Chondrocyte (in vitro differentiated cells): ENCODE data around the gene ERBB4. TPM values are rescaled to one million over a fixed set of nuclear protein-coding genes. Genes with fewer than 3 reads are reported as not detected.

Experiments
- DNase-seq: peaks from one replicate; pipeline ENCODE4 v3.0.0; 2021; ENCODE audit warnings: mixed read lengths, low spot score
- H3K27ac Mint-ChIP-seq: one replicate; pipeline ENCODE4 v1.8.0; 2021; ENCODE audit warnings: mild to moderate bottlenecking, moderate library complexity, mixed read lengths; ENCODE audit not compliant: unreplicated experiment
- H3K27me3 Mint-ChIP-seq: 2 replicates; pipeline ENCODE4 v1.8.0; 2021; ENCODE audit warnings: low read depth, mixed read lengths
- H3K36me3 Mint-ChIP-seq: 2 replicates; pipeline ENCODE4 v1.8.0; 2021; ENCODE audit warnings: low read depth, mixed read lengths
- H3K4me1 Mint-ChIP-seq: 2 replicates; pipeline ENCODE4 v1.8.0; 2021; ENCODE audit warnings: low read depth, mild to moderate bottlenecking, mixed read lengths
- H3K4me3 Mint-ChIP-seq: one replicate; pipeline ENCODE4 v1.8.0; 2021; ENCODE audit warnings: mild to moderate bottlenecking, moderate library complexity, mixed read lengths; ENCODE audit not compliant: unreplicated experiment
- H3K9me3 Mint-ChIP-seq: 2 replicates; pipeline ENCODE4 v1.8.0; 2021; ENCODE audit warnings: low read depth, mixed read lengths
- total RNA-seq: library from RNA; stranded (reverse); gene quantifications from 3 replicates; pipeline ENCODE4 v1.2.1, GENCODE V29; 2021
- TF ChIP-seq, protein P1 (sequence below): fragments of 200-600 bp; sonication (generic); IDR thresholded peaks from 2 replicates; pipeline ENCODE4 v1.5.0; 2021; ENCODE audit warnings: antibody characterized with exemption, mild to moderate bottlenecking, moderate library complexity

ERBB4 gene
- total RNA-seq, 1 donor from 2014 or later = 1.3 TPM

DNA sequence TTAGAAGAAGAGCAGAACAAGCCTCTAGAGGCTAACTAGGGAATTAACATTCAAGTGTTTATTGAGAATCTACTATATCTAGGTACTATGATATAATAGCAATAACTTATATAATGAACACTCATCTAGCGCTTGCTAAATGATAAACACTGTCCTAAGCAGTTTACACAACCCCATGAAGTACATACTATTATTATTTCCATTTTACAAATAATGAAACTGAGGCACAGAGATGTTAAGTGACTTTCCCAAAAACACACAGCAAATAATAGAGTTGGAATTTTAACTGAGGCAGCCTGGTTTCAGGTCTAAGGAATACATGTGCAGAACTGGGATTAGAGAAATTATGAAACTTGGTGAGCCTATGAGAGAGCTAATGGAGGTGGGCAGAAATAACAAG is 1088.8 kb downstream of the ERBB4 start:
- Mint-ChIP-seq H3K36me3 (no peaks in the 10 kb centered on the region), H3K4me3 (no peak overlapping the region), H3K4me1 (no peaks in the 10 kb centered on the region), H3K27me3 (peaks cover 2% of the 10 kb centered on the region), H3K9me3 (no peaks in the 10 kb centered on the region), H3K27ac (no peak overlapping the region)
- no peak for DNase-seq
- TF ChIP-seq, protein P1, sequence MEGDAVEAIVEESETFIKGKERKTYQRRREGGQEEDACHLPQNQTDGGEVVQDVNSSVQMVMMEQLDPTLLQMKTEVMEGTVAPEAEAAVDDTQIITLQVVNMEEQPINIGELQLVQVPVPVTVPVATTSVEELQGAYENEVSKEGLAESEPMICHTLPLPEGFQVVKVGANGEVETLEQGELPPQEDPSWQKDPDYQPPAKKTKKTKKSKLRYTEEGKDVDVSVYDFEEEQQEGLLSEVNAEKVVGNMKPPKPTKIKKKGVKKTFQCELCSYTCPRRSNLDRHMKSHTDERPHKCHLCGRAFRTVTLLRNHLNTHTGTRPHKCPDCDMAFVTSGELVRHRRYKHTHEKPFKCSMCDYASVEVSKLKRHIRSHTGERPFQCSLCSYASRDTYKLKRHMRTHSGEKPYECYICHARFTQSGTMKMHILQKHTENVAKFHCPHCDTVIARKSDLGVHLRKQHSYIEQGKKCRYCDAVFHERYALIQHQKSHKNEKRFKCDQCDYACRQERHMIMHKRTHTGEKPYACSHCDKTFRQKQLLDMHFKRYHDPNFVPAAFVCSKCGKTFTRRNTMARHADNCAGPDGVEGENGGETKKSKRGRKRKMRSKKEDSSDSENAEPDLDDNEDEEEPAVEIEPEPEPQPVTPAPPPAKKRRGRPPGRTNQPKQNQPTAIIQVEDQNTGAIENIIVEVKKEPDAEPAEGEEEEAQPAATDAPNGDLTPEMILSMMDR = no peak

DNA sequence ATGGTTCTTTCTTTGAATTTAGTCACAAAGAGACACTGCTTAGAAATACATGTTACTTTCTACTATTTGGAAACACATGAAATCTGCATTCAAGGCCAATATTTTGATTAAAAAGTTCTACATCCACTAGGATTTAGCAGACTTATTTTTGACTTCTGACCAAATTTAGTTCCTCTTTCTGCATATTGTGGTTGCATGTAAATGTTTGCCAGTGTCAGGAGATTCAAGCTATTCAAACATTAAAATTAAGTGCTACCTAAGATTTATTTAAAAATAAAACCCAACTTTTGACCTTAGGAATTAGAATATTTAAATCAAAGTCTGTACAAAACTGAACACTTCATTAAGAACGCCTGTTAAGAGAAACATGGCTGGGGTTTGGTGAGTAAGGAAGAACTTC is 1091.1 kb downstream of the ERBB4 start:
- Mint-ChIP-seq H3K9me3 (no peaks in the 10 kb centered on the region), H3K4me1 (no peaks in the 10 kb centered on the region), H3K4me3 (no peak overlapping the region), H3K36me3 (no peaks in the 10 kb centered on the region), H3K27me3 (peaks cover 2% of the 10 kb centered on the region), H3K27ac (no peak overlapping the region)
- TF ChIP-seq, protein P1 = no peak
- DNase-seq = no peak

DNA sequence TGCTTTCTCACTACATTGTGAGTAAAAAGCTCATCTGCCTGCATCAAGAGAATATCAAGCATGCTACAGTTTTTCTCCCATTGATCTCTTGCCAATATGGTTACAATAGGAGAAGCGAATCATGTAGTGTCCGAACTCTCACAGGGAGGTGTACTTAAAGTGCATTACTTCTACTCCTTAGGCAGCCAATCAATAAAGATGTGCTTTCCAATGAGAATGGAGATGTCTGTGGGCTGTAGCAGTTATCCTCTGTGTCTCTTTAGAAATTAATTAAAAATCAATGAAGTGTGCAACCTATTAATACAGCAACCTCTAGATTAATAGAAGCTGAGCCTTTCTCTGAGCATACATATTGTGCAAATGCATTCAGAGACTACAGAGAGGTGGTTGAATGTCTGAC is 1098.5 kb downstream of the ERBB4 start:
- Mint-ChIP-seq H3K4me3 (no peak overlapping the region), H3K9me3 (no peaks in the 10 kb centered on the region), H3K27ac (no peak overlapping the region), H3K27me3 (no peaks in the 10 kb centered on the region), H3K36me3 (no peaks in the 10 kb centered on the region), H3K4me1 (no peaks in the 10 kb centered on the region)
- DNase-seq = no peak
- TF ChIP-seq, protein P1 = no peak

DNA sequence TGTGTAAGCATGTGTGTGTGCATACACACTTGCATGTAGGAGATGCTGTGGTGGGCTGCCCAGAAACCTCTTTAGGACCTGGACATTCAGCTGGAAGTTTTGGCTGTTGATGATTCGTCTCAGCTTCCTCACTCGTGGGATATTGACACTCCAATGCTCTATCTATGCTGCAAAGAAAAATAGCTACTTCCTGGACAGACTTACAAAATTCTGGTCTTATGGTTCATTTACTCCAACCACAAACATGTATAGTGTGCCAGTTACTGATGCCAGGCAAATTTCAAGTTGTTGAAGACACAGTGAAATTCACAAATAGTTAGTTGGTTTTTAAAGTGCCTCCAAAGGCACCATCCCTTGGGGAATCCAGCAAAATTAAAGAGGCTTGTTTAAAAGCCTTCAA is 1099.6 kb downstream of the ERBB4 start:
- no peaks in the 10 kb centered on the region for H3K9me3 Mint-ChIP-seq
- H3K27ac Mint-ChIP-seq = no peak overlapping the region
- TF ChIP-seq, protein P1 = no peak
- no peaks in the 10 kb centered on the region for H3K27me3 Mint-ChIP-seq
- DNase-seq = no peak
- no peak overlapping the region for H3K4me3 Mint-ChIP-seq
- H3K36me3 Mint-ChIP-seq = no peaks in the 10 kb centered on the region
- no peaks in the 10 kb centered on the region for H3K4me1 Mint-ChIP-seq

DNA sequence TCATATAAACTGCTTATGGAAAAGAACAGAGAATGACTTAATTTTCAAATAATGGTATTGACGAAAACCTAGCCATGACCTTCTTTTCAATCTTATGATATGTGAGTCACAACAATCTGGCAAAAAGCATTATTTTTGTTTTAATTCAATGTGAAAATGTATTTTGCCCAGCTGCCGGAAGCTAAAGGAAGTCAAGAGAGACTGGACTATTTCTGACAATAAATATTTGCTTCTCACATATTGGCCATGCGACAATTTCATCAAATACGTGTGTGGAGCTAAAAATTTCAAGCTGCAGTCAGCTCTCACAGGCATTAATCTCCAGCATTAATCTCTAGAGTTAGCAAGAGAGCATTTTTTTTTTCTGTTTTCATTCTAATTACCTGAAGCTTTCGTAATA is 1101.2 kb downstream of the ERBB4 start:
- Mint-ChIP-seq H3K27me3 (no peaks in the 10 kb centered on the region), H3K4me3 (no peak overlapping the region), H3K27ac (no peak overlapping the region), H3K36me3 (no peaks in the 10 kb centered on the region), H3K4me1 (no peaks in the 10 kb centered on the region), H3K9me3 (no peaks in the 10 kb centered on the region)
- TF ChIP-seq, protein P1 = no peak
- no peak for DNase-seq
